GM12878 (cell line): ENCODE results near the gene NTRK3. TPM values are rescaled to one million over a fixed set of nuclear protein-coding genes. Genes with fewer than 3 reads are reported as not detected.

ENCODE experiments used
- ATAC-seq: fragments of 200-7000 bp; cut with Tn5 transposase; 3 replicates; pipeline ENCODE4 v1.9.1; 2020; ENCODE audit warnings: mild to moderate bottlenecking, moderate library complexity
- BruUV-seq: library from RNA; stranded (reverse); fragments of 400-500 nt; replicated peaks from 2 replicates; lab custom pipeline; 2021; lab: Mats Ljungman, UMichigan
- CTCF ChIA-PET: fragments of 300-600 bp; sonication (Branson Sonifier 250); formaldehyde crosslinking; extraction: SDS; loops from one replicate; lab custom pipeline; 2021; ENCODE audit warnings: inconsistent platforms; lab: Yijun Ruan, JAX
- POLR2A ChIA-PET: fragments of 350-600 bp; formaldehyde crosslinking; extraction: SDS; loops from one replicate; lab custom pipeline; 2021; ENCODE audit warnings: inconsistent platforms; lab: Charles Lee
- RAD21 ChIA-PET: fragments of 300-600 bp; sonication (Branson Sonifier 250); formaldehyde crosslinking; loops from one replicate; lab custom pipeline; 2023; ENCODE audit warnings: antibody characterized with exemption; ENCODE audit not compliant: unreplicated experiment; lab: Charles Lee
- SMC1A ChIA-PET: fragments of 300-600 bp; sonication (Branson Sonifier 250); formaldehyde crosslinking; loops from one replicate; lab custom pipeline; 2023; ENCODE audit not compliant: unreplicated experiment, uncharacterized antibody; lab: Charles Lee
- DNase-seq: peaks from one replicate; pipeline ENCODE4 v3.0.0-alpha.2; 2011; ENCODE audit warnings: low read depth, low spot score
- FAIRE-seq: peaks from 3 replicates; lab custom pipeline; 2011; peaks lifted over from hg19 to GRCh38; lab: Jason Lieb, UNC
- H2AFZ ChIP-seq: 2 replicates; pipeline ENCODE4 v1.6.0; 2011; ENCODE audit warnings: low read depth, low read length, control low read depth; ENCODE audit not compliant: control insufficient read depth
- H3K27ac ChIP-seq: 2 replicates; pipeline ENCODE4 v1.5.1; 2011; ENCODE audit warnings: control low read depth; ENCODE audit not compliant: control insufficient read depth, insufficient read depth
- H3K27me3 ChIP-seq, 2 experiments: replicated peaks in 1 of 2; 2 replicates each; pipeline versions ENCODE4 v1.6.0 to v1.6.1; 2011; ENCODE audit warnings: low read length in 1 of 2; ENCODE audit not compliant: control insufficient read depth in 2 of 2, insufficient read depth in 2 of 2
- H3K36me3 ChIP-seq, 2 experiments: 2 replicates each; pipeline ENCODE4 v1.5.1; 2011; ENCODE audit warnings: low read length in 1 of 2; ENCODE audit not compliant: control insufficient read depth in 2 of 2, insufficient read depth in 2 of 2
- H3K4me1 ChIP-seq: 2 replicates; pipeline ENCODE4 v1.6.1; 2011; ENCODE audit warnings: mild to moderate bottlenecking, low read length, moderate library complexity, mixed read lengths; ENCODE audit not compliant: control insufficient read depth, insufficient read depth
- H3K4me2 ChIP-seq: 2 replicates; pipeline ENCODE4 v1.6.0; 2011; ENCODE audit warnings: control low read depth; ENCODE audit not compliant: control insufficient read depth, insufficient read depth
- H3K4me3 ChIP-seq: fragments of 200-600 bp; sonication (generic); 2 replicates; pipeline ENCODE4 v1.5.1; 2016
- H3K79me2 ChIP-seq: 2 replicates; pipeline ENCODE4 v1.6.0; 2011; ENCODE audit warnings: low read length; ENCODE audit not compliant: control insufficient read depth, insufficient read depth
- H3K9ac ChIP-seq: 2 replicates; pipeline ENCODE4 v1.8.0; 2011; ENCODE audit warnings: low read length, control low read depth, mixed read lengths; ENCODE audit not compliant: control insufficient read depth, insufficient read depth
- H3K9me3 ChIP-seq: replicated peaks from 3 replicates; pipeline ENCODE4 v1.5.1; 2011; ENCODE audit warnings: mild to moderate bottlenecking, low read length; ENCODE audit not compliant: control insufficient read depth, insufficient read depth
- H4K20me1 ChIP-seq: 2 replicates; pipeline ENCODE4 v1.6.0; 2011; ENCODE audit not compliant: control insufficient read depth, insufficient read depth
- EP300 ChIP-seq, 2 experiments: fragments of 150-350 bp in 1 of 2; IDR thresholded peaks; 2 replicates each; pipeline ENCODE4 v1.6.1; 2011 to 2012; ENCODE audit warnings: low read depth in 2 of 2, low read length in 2 of 2, borderline replicate concordance in 1 of 2, improper control_type of control experiment in 1 of 2, inconsistent platforms in 1 of 2; ENCODE audit not compliant: control insufficient read depth in 1 of 2
- GABPA ChIP-seq: IDR thresholded peaks from 2 replicates; pipeline ENCODE4 v1.6.1; 2014; ENCODE audit warnings: antibody characterized with exemption, low read depth, mild to moderate bottlenecking, inconsistent platforms
- IRF4 ChIP-seq: IDR thresholded peaks from 2 replicates; pipeline ENCODE4 v1.6.1; 2011; ENCODE audit warnings: low read depth, low read length
- KDM1A ChIP-seq: fragments of 200-600 bp; sonication (generic); IDR thresholded peaks from 2 replicates; pipeline ENCODE4 v1.6.1; 2016; ENCODE audit warnings: borderline replicate concordance
- SPI1 ChIP-seq: IDR thresholded peaks from 2 replicates; pipeline ENCODE4 v1.6.1; 2011; ENCODE audit warnings: low read depth, mild to moderate bottlenecking, low read length, moderate library complexity, borderline replicate concordance; ENCODE audit not compliant: insufficient read depth
- ZSCAN29 ChIP-seq: fragments of 450-650 bp; IDR thresholded peaks from 2 replicates; pipeline ENCODE4 v1.6.1; 2017; ENCODE audit warnings: mild to moderate bottlenecking, moderate library complexity
- WGBS: methylation state at CpG from one replicate; pipeline ENCODE4 v1.1.6; 2016; ENCODE audit warnings: low lambda C conversion rate; ENCODE audit not compliant: insufficient replicate concordance, insufficient coverage; ENCODE audit errors: missing lambda C conversion rate; 5-methylcytosine and 5-hydroxymethylcytosine counted together
- in situ Hi-C: fragments of 300-500 bp; cut with MboI; formaldehyde crosslinking; loops from 9 replicates; pipeline ENCODE4 v1.14.3; 2018; ENCODE audit warnings: mixed read lengths
- intact Hi-C: fragments of 100-400 bp; cut with micrococcal nuclease; formaldehyde crosslinking; loops from one replicate; pipeline ENCODE4 v1.14.2; 2022; ENCODE audit not compliant: unreplicated experiment
- polyA plus RNA-seq, 11 experiments: library from polyadenylated mRNA; depleted of rRNA in 4 of 11; unstranded in 6 of 11; stranded (reverse) in 5 of 11; fragments of >200 nt; fragmentation: Nextera tagmentation in 4 of 11; fragmentation: Illumina TruSeq in 1 of 11; extraction: Ambion mirVana in 4 of 11; extraction: Trizol in 1 of 11; gene quantifications; 1 replicate in 1 of 11; 2 replicates in 10 of 11; pipeline versions ENCODE4 v1.2.1 to v1.2.3, GENCODE V29; 2011 to 2016; ENCODE audit warnings: inconsistent platforms in 2 of 11, missing spikeins in 2 of 11, low read depth in 1 of 11
- total RNA-seq, 4 experiments: library from RNA; depleted of rRNA in 3 of 4; stranded (reverse); fragments of >200 nt in 3 of 4; fragmentation: Illumina TruSeq in 1 of 4; extraction: Trizol in 1 of 4; gene quantifications; 2 replicates each; pipeline versions ENCODE4 v1.2.1 to v1.2.3, GENCODE V29; 2013 to 2021
- TF ChIP-seq, protein P1 (sequence below): IDR thresholded peaks from 2 replicates; pipeline ENCODE4 v1.6.1; 2011; ENCODE audit warnings: borderline replicate concordance, low read depth, mild to moderate bottlenecking, moderate library complexity, mixed read lengths, low read length; ENCODE audit not compliant: insufficient read depth; ENCODE audit errors: extremely low read length
- TF ChIP-seq, protein P2 (sequence below): IDR thresholded peaks from 2 replicates; pipeline ENCODE4 v1.6.1; 2012; ENCODE audit warnings: low read depth, low read length, improper control_type of control experiment

The NTRK3 gene
- total and polyA plus RNA-seq, 10 of the 15 experiments (the other 5 are each of a cell fraction or from before 2014, with no cell fraction given): not detected

DNA sequence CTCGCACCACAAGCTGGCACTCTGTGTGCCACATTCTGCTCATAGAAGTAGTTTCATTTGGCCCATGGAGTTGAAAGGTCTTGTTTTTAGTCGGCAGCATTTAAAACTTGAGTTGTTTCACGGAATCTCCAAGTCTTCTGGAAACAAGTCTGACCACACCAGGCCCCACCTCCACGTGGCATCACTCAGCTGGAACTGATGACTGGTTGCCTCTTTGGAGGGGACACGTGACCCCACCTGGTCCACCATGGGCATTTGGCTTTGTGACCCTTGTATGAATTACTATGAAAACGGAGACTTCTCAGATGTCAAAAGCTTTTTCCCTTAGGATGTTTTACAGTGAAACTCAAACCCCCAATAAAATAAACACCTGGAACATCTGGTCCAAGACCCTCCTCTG, 74.9 kb downstream of the NTRK3 start:
- in situ Hi-C loops: no loop called here
- ATAC-seq: no peak
- ChIA-PET SMC1A (no interaction called here), CTCF (no interaction called here), POLR2A (no interaction called here), RAD21 (no interaction called here)
- H3K4me3 ChIP-seq: no peak overlapping the region
- no peak overlapping the region for H3K9ac ChIP-seq
- no peak overlapping the region for H3K4me2 ChIP-seq
- H3K27ac ChIP-seq: no peak overlapping the region
- WGBS: 15% methylated on average over 6 of the region's 6 CpGs
- H3K36me3 ChIP-seq: no peaks in the 10 kb centered on the region
- H4K20me1 ChIP-seq: no peaks in the 10 kb centered on the region
- intact Hi-C loops: no loop called here
- H3K4me1 ChIP-seq: peaks cover 8% of the 10 kb centered on the region
- H3K27me3 ChIP-seq: no peaks in the 10 kb centered on the region
- no TSS peak for BruUV-seq
- DNase-seq: no peak
- no peaks in the 10 kb centered on the region for H3K79me2 ChIP-seq
- TF ChIP-seq, protein P1, sequence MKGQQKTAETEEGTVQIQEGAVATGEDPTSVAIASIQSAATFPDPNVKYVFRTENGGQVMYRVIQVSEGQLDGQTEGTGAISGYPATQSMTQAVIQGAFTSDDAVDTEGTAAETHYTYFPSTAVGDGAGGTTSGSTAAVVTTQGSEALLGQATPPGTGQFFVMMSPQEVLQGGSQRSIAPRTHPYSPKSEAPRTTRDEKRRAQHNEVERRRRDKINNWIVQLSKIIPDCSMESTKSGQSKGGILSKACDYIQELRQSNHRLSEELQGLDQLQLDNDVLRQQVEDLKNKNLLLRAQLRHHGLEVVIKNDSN: peak; percentile 34
- no peak for TF ChIP-seq GABPA
- H2AFZ ChIP-seq: no peak overlapping the region
- H3K9me3 ChIP-seq: no peaks in the 10 kb centered on the region; the same call in 2 of the 3 replicates
- FAIRE-seq: no peak

DNA sequence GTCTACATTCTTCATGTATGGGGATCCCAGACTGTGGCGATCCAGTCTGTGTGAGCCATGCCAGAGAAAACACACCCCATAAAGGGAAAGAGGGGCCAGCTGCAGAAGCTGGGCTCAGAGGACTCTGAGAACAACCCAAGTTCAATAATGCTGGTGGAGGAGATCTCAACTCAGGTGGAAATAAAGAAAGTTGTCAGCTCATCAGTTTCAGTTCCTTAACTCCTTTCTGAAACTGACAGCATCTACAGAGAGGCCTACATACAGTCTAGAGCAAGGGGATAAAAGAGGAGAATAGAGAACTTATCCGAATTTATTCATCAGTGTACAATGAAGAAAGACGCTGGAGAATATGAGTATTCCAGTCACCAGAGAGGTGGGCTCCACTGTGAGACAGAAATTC, 77.0 kb downstream of the NTRK3 start:
- TF ChIP-seq EP300 (IDR thresholded peaks at IDR 0.05; ENCODE audit: borderline replicate concordance in 1 of 2, control insufficient read depth in 1 of 2, low read depth in 2 of 2, low read length in 2 of 2) (peak in 1 of 2 experiments; percentile 56; a peak in 1 of 4 replicates), KDM1A (no peak), IRF4 (peak; percentile 56; the same call in 1 of the 2 replicates), ZSCAN29 (peak; percentile 92), SPI1 (peak; percentile 92)
- TF ChIP-seq, protein P2, sequence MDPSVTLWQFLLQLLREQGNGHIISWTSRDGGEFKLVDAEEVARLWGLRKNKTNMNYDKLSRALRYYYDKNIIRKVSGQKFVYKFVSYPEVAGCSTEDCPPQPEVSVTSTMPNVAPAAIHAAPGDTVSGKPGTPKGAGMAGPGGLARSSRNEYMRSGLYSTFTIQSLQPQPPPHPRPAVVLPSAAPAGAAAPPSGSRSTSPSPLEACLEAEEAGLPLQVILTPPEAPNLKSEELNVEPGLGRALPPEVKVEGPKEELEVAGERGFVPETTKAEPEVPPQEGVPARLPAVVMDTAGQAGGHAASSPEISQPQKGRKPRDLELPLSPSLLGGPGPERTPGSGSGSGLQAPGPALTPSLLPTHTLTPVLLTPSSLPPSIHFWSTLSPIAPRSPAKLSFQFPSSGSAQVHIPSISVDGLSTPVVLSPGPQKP: no peak
- in situ Hi-C loops: no loop called here
- POLR2A ChIA-PET: interaction anchor here (0.6 kb wide), 1 partner anchor 35 kb away, joined by 3 read pairs; no protein-coding TSS in a partner anchor
- no peaks in the 10 kb centered on the region for H3K27me3 ChIP-seq
- no peaks in the 10 kb centered on the region; the same call in 2 of the 3 replicates for H3K9me3 ChIP-seq
- H3K4me3 ChIP-seq: no peak overlapping the region
- RAD21 ChIA-PET: interaction anchor here (1.3 kb wide), 1 partner anchor 42 kb away, joined by 3 read pairs; no protein-coding TSS in a partner anchor
- H3K79me2 ChIP-seq: no peaks in the 10 kb centered on the region
- H2AFZ ChIP-seq: no peak overlapping the region
- intact Hi-C loops: loop anchor here (5.0 kb wide), 1 partner anchor 47 kb away; no protein-coding TSS in a partner anchor
- H3K4me1 ChIP-seq: peaks cover 8% of the 10 kb centered on the region
- H3K9ac ChIP-seq: no peak overlapping the region
- ATAC-seq: peak; percentile 86
- 0% methylated on average over 3 of the region's 3 CpGs for WGBS
- no TSS peak for BruUV-seq
- H3K36me3 ChIP-seq: no peaks in the 10 kb centered on the region
- H3K27ac ChIP-seq: no peak overlapping the region
- CTCF ChIA-PET: interaction anchor here (0.8 to 2.0 kb wide), 2 partner anchors 66 to 69 kb away, joined by 3 to 5 read pairs; no protein-coding TSS in a partner anchor
- SMC1A ChIA-PET: interaction anchor here (0.9 kb wide), 1 partner anchor 56 kb away, joined by 3 read pairs; no protein-coding TSS in a partner anchor
- DNase-seq: peak; percentile 20
- H4K20me1 ChIP-seq: no peaks in the 10 kb centered on the region
- FAIRE-seq: peak; percentile 77
- peak overlapping the region; percentile 2; the same call in 1 of the 2 replicates for H3K4me2 ChIP-seq
